Nephron (organoid): ENCODE data around the gene USP1.

Experiments used
- H3K27ac Mint-ChIP-seq, 3 experiments: 2 replicates each; pipeline ENCODE4 v1.8.0; 2020; ENCODE audit warnings: mixed read lengths in 3 of 3, mild to moderate bottlenecking in 2 of 3, moderate library complexity in 1 of 3
- H3K27me3 Mint-ChIP-seq: 2 replicates; pipeline ENCODE4 v1.8.0; 2021; ENCODE audit warnings: low read depth, mild to moderate bottlenecking, moderate library complexity, mixed read lengths
- H3K36me3 Mint-ChIP-seq: 2 replicates; pipeline ENCODE4 v1.8.0; 2020; ENCODE audit warnings: low read depth, mixed read lengths
- H3K4me1 Mint-ChIP-seq: 2 replicates; pipeline ENCODE4 v1.8.0; 2020; ENCODE audit warnings: mixed read lengths
- H3K4me3 Mint-ChIP-seq, 3 experiments: 2 replicates each; pipeline ENCODE4 v1.8.0; 2020; ENCODE audit warnings: mild to moderate bottlenecking in 3 of 3, mixed read lengths in 3 of 3, moderate library complexity in 2 of 3
- H3K9me3 Mint-ChIP-seq: 2 replicates; pipeline ENCODE4 v1.8.0; 2020; ENCODE audit warnings: mixed read lengths
- CTCF ChIP-seq, 3 experiments: fragments of 200-600 bp; sonication (generic); IDR thresholded peaks; one replicate each; pipeline ENCODE4 v1.5.0; 2021; ENCODE audit warnings: antibody characterized with exemption in 3 of 3; ENCODE audit not compliant: unreplicated experiment in 3 of 3

USP1 gene

GRCh38 chr1:62500210-62500609, 63.4 kb downstream of the USP1 start:
- Mint-ChIP-seq H3K36me3 (peaks cover 63% of the 10 kb centered on the region), H3K4me3 (no peak overlapping the region), H3K9me3 (no peaks in the 10 kb centered on the region), H3K27me3 (no peaks in the 10 kb centered on the region), H3K4me1 (no peaks in the 10 kb centered on the region), H3K27ac (no peak overlapping the region)
- no peak for TF ChIP-seq CTCF (IDR thresholded peaks at IDR 0.05; ENCODE audit: unreplicated experiment in 3 of 3)
